Testis (tissue), 3 donors: ENCODE data around the gene C1orf21. TPM values are rescaled to one million over a fixed set of nuclear protein-coding genes. Genes with fewer than 3 reads are reported as not detected.

ENCODE experiments used
- DNase-seq: peaks from one replicate; pipeline ENCODE4 v3.0.0-alpha.2; 2019
- H3K27ac ChIP-seq, 2 donors: fragments of 200-600 bp; sonication (generic); one replicate each; pipeline ENCODE4 v1.5.1; 2019
- H3K27me3 ChIP-seq: fragments of 200-600 bp; sonication (generic); one replicate; pipeline ENCODE4 v1.5.1; 2019
- H3K36me3 ChIP-seq: fragments of 200-600 bp; sonication (generic); one replicate; pipeline ENCODE4 v1.5.1; 2017; ENCODE audit warnings: low read depth; ENCODE audit errors: missing control alignments
- H3K4me1 ChIP-seq: fragments of 200-600 bp; sonication (generic); one replicate; pipeline ENCODE4 v1.5.1; 2019
- H3K4me3 ChIP-seq, 2 donors: fragments of 200-600 bp; sonication (generic); one replicate each; pipeline ENCODE4 v1.5.1; 2017 to 2019
- H3K9me3 ChIP-seq: fragments of 200-600 bp; sonication (generic); one replicate; pipeline ENCODE4 v1.5.1; 2017
- CTCF ChIP-seq, 3 experiments: fragments of 450-650 bp in 2 of 3; fragments of 200-600 bp in 1 of 3; sonication (generic) in 1 of 3; IDR thresholded peaks; one replicate each; pipeline ENCODE4 v1.5.1; 2016 to 2019; ENCODE audit warnings: antibody characterized with exemption in 3 of 3, mild to moderate bottlenecking in 2 of 3, moderate library complexity in 1 of 3
- POLR2A ChIP-seq: fragments of 450-650 bp; IDR thresholded peaks from one replicate; pipeline ENCODE4 v1.6.1; 2017; ENCODE audit warnings: antibody characterized with exemption, mild to moderate bottlenecking, moderate library complexity
- WGBS, 2 donors: methylation state at CpG; one replicate each; pipeline ENCODE4 v1.1.5; 2018; 5-methylcytosine and 5-hydroxymethylcytosine counted together
- intact Hi-C: fragments of 100-400 bp; cut with DNase I; formaldehyde crosslinking; loops from one replicate; pipeline ENCODE4 v1.15.1; 2023; ENCODE audit warnings: low total_unique reads
- polyA plus RNA-seq: library from polyadenylated mRNA; stranded (reverse); fragments of 350-450 nt; fragmentation: Illumina TruSeq; extraction: RNeasy Lipid Tissue Mini Kit (QIAGEN cat#74804); gene quantifications from one replicate; pipeline ENCODE4 v1.2.3, GENCODE V29; 2014; ENCODE audit warnings: low read depth, low replicate concordance; ENCODE audit not compliant: insufficient read depth
- total RNA-seq, 2 donors: library from RNA; depleted of rRNA; stranded (reverse); fragments of >200 nt; gene quantifications; one replicate each; pipeline ENCODE4 v1.2.3, GENCODE V29; 2016

The C1orf21 gene
- total and polyA plus RNA-seq, 3 donors from 2014 or later: 13.9 to 17.2 (median 16.0) TPM

GRCh38 chr1:184405801-184406142, 18.9 kb downstream of the C1orf21 start:
- Histone ChIP-seq H3K36me3 (no peaks in the 10 kb centered on the region), H3K27me3 (no peaks in the 10 kb centered on the region), H3K27ac (no peak overlapping the region), H3K9me3 (no peaks in the 10 kb centered on the region), H3K4me3 (no peak overlapping the region), H3K4me1 (no peaks in the 10 kb centered on the region)
- TF ChIP-seq POLR2A (no peak), CTCF (IDR thresholded peaks at IDR 0.05) (no peak)
- no peak for DNase-seq
- intact Hi-C loops: no loop called here
- 37 to 41% methylated on average over 1 of the region's 1 CpG for WGBS, 2 donors

- Histone ChIP-seq H3K27ac (no peak overlapping the region), H3K36me3 (no peaks in the 10 kb centered on the region), H3K4me1 (no peaks in the 10 kb centered on the region), H3K9me3 (no peaks in the 10 kb centered on the region), H3K4me3 (no peak overlapping the region), H3K27me3 (no peaks in the 10 kb centered on the region)
- intact Hi-C loops: no loop called here
- TF ChIP-seq POLR2A (no peak), CTCF (IDR thresholded peaks at IDR 0.05) (no peak)
- DNase-seq: no peak
Measured at GRCh38 chr1:184406479-184406878, 19.6 kb downstream of the C1orf21 start.

GRCh38 chr1:184407816-184408510, 21.1 kb downstream of the C1orf21 start:
- WGBS, 2 donors: 85 to 90% methylated on average over 5 of the region's 5 CpGs
- no peaks in the 10 kb centered on the region for H3K36me3 ChIP-seq
- H3K4me3 ChIP-seq: no peak overlapping the region
- DNase-seq: no peak
- intact Hi-C loops: no loop called here
- no peak for TF ChIP-seq CTCF (IDR thresholded peaks at IDR 0.05)
- TF ChIP-seq POLR2A: no peak
- H3K4me1 ChIP-seq: no peaks in the 10 kb centered on the region
- H3K9me3 ChIP-seq: no peaks in the 10 kb centered on the region
- no peaks in the 10 kb centered on the region for H3K27me3 ChIP-seq
- no peak overlapping the region for H3K27ac ChIP-seq

- intact Hi-C loops: no loop called here
- WGBS, 2 donors: 83 to 89% methylated on average over 2 of the region's 2 CpGs
Measured at GRCh38 chr1:184408580-184408979, 21.8 kb downstream of the C1orf21 start.

More at GRCh38 chr1:184408580-184408979, 21.8 kb downstream of the C1orf21 start:
- no peak overlapping the region for H3K4me3 ChIP-seq
- no peaks in the 10 kb centered on the region for H3K36me3 ChIP-seq
- H3K27ac ChIP-seq: no peak overlapping the region
- no peaks in the 10 kb centered on the region for H3K27me3 ChIP-seq
- H3K4me1 ChIP-seq: no peaks in the 10 kb centered on the region
- H3K9me3 ChIP-seq: no peaks in the 10 kb centered on the region
- no peak for DNase-seq
- TF ChIP-seq CTCF (IDR thresholded peaks at IDR 0.05): no peak
- TF ChIP-seq POLR2A: no peak
